Lung (tissue), 12 donors: Measurements from ENCODE around the gene AKT1. TPM values are rescaled to one million over a fixed set of nuclear protein-coding genes. Genes with fewer than 3 reads are reported as not detected.
A peak's percentile ranks its signal among the peaks of the same experiment; 100 is the strongest.

ENCODE experiments used
- ATAC-seq: fragments of 200-7000 bp; cut with Tn5 transposase; one replicate; pipeline ENCODE4 v1.9.1; 2020; ENCODE audit warnings: moderate number of reproducible peaks; ENCODE audit not compliant: insufficient read depth, low FRiP score
- DNase-seq, 3 donors: peaks; one replicate each; pipeline ENCODE4 v3.0.0-alpha.2; 2013 to 2017
- H3K27ac ChIP-seq, 2 donors: one replicate each; pipeline ENCODE4 v1.5.1; 2013; ENCODE audit warnings: mild to moderate bottlenecking in 2 of 2, moderate library complexity in 2 of 2, control low read depth in 1 of 2, inconsistent platforms in 1 of 2, low read depth in 1 of 2, low read length in 1 of 2
- H3K27me3 ChIP-seq, 3 donors: one replicate each; pipeline ENCODE4 v1.5.1; 2013; ENCODE audit warnings: low read length in 2 of 3; ENCODE audit not compliant: control insufficient read depth in 3 of 3, insufficient read depth in 3 of 3
- H3K36me3 ChIP-seq, 4 donors: one replicate each; pipeline ENCODE4 v1.5.1; 2013; ENCODE audit warnings: low read length in 4 of 4, mild to moderate bottlenecking in 1 of 4, moderate library complexity in 1 of 4; ENCODE audit not compliant: control insufficient read depth in 4 of 4, insufficient read depth in 4 of 4
- H3K4me1 ChIP-seq, 5 donors: one replicate each; pipeline ENCODE4 v1.5.1; 2013; ENCODE audit warnings: low read length in 5 of 5, mild to moderate bottlenecking in 2 of 5, moderate library complexity in 1 of 5; ENCODE audit not compliant: control insufficient read depth in 5 of 5, insufficient read depth in 5 of 5
- H3K4me3 ChIP-seq: one replicate; pipeline ENCODE4 v1.5.1; 2013; ENCODE audit warnings: mild to moderate bottlenecking, control low read depth, moderate library complexity
- H3K9ac ChIP-seq, 2 donors: one replicate each; pipeline ENCODE4 v1.5.1; 2013; ENCODE audit warnings: low read length in 2 of 2, control low read depth in 1 of 2; ENCODE audit not compliant: insufficient read depth in 1 of 2
- H3K9me3 ChIP-seq, 4 donors: one replicate each; pipeline ENCODE4 v1.5.1; 2013; ENCODE audit warnings: low read length in 3 of 4, mild to moderate bottlenecking in 1 of 4, moderate library complexity in 1 of 4; ENCODE audit not compliant: control insufficient read depth in 4 of 4, insufficient read depth in 3 of 4
- CTCF ChIP-seq: IDR thresholded peaks from 2 replicates; pipeline ENCODE4 v1.5.1; 2012; ENCODE audit warnings: mild to moderate bottlenecking; ENCODE audit errors: control extremely low read depth, extremely low read depth
- WGBS, 2 donors: extraction: QIAGEN DNeasy Blood & Tissue Kit; methylation state at CpG; one replicate each; pipeline ENCODE4 v1.1.7; 2013; 5-methylcytosine and 5-hydroxymethylcytosine counted together
- polyA plus RNA-seq, 2 donors: library from polyadenylated mRNA; stranded (reverse); fragments of 200-250 nt; gene quantifications; one replicate each; pipeline ENCODE4 v1.2.1, GENCODE V29; 2013
- total RNA-seq, 2 donors: library from RNA; depleted of rRNA in 1 of 2; stranded (reverse); fragments of >200 nt in 1 of 2; gene quantifications; one replicate each; pipeline ENCODE4 v1.2.1, GENCODE V29; 2014 to 2021
- donor health status: control.
- donor health status: control.
- donor health status: Bipolar disorder and iron deficiency.
- donor health status: healthy.
- donor health status: DM: yes; HTN: yes; CAD: no.

Gene AKT1
- total and polyA plus RNA-seq, 4 donors, result 142 to 224 (median 160) TPM

- H3K4me1 ChIP-seq, result peaks cover 0 to 12% (median 8%) of the 10 kb centered on the region in 5 donors
- peak overlapping the region in 1 of 2 donors; percentile 13 for H3K9ac ChIP-seq
- H3K9me3 ChIP-seq, result no peaks in the 10 kb centered on the region
- no peaks in the 10 kb centered on the region for H3K36me3 ChIP-seq
- H3K27ac ChIP-seq, result peak overlapping the region in 1 of 2 donors; percentile 48
- peak; percentile 76 for TF ChIP-seq CTCF
- peak; percentile 86 to 93 (median 86) for DNase-seq
- ATAC-seq, result peak; percentile 94
- H3K4me3 ChIP-seq, result peak overlapping the region; percentile 45
- 1 to 2% methylated on average over 15 to 54 of the region's 54 CpGs for WGBS, 2 donors
- H3K27me3 ChIP-seq, result peaks cover 0 to 7% (median 0%) of the 10 kb centered on the region in 3 donors
Measured at GRCh38 chr14:104826189-104826860, 30.8 kb upstream of the AKT1 start.

GRCh38 chr14:104824353-104824997, 28.9 kb upstream of the AKT1 start:
- peaks cover 0 to 7% (median 0%) of the 10 kb centered on the region in 3 donors for H3K27me3 ChIP-seq
- no peaks in the 10 kb centered on the region for H3K36me3 ChIP-seq
- no peak overlapping the region for H3K27ac ChIP-seq
- no peaks in the 10 kb centered on the region for H3K9me3 ChIP-seq
- no peak overlapping the region for H3K4me3 ChIP-seq
- H3K4me1 ChIP-seq, result peaks cover 0 to 12% (median 8%) of the 10 kb centered on the region in 5 donors
- ATAC-seq (no peak), DNase-seq (no peak)
- TF ChIP-seq CTCF, result no peak
- 98% methylated on average over 2 of the region's 2 CpGs for WGBS, 2 donors
- no peak overlapping the region for H3K9ac ChIP-seq

- Histone ChIP-seq H3K36me3 (peaks cover 0 to 4% (median 2%) of the 10 kb centered on the region in 4 donors), H3K4me1 (peaks cover 0 to 12% (median 8%) of the 10 kb centered on the region in 5 donors), H3K27me3 (peaks cover 0 to 7% (median 0%) of the 10 kb centered on the region in 3 donors), H3K27ac (no peak overlapping the region), H3K9me3 (peaks cover 0 to under 1% (median 0%) of the 10 kb centered on the region in 4 donors), H3K9ac (no peak overlapping the region), H3K4me3 (no peak overlapping the region)
- DNase-seq (no peak), ATAC-seq (no peak)
- 90 to 91% methylated on average over 22 of the region's 22 CpGs for WGBS, 2 donors
- TF ChIP-seq CTCF, result no peak
Measured at GRCh38 chr14:104822821-104823615, 27.5 kb upstream of the AKT1 start.
